HG02798 (cell line): ENCODE measurements around the gene STAT4.

Source experiments
- ATAC-seq: cut with Tn5 transposase; IDR thresholded peaks from one replicate; pipeline ENCODE4 v1.9.1; 2021; ENCODE audit warnings: mild to moderate bottlenecking; ENCODE audit not compliant: unreplicated experiment, poor library complexity

The STAT4 gene

GRCh38 chr2:191100216-191100615, 50.6 kb downstream of the STAT4 start:
- ATAC-seq: no peak

- ATAC-seq: no peak
Observed at GRCh38 chr2:191087311-191087710, 63.5 kb downstream of the STAT4 start.

GRCh38 chr2:191086706-191087105, 64.1 kb downstream of the STAT4 start:
- ATAC-seq: no peak

GRCh38 chr2:191083540-191083939, 67.3 kb downstream of the STAT4 start:
- ATAC-seq: no peak

- ATAC-seq: no peak
Observed at GRCh38 chr2:191082321-191082720, 68.5 kb downstream of the STAT4 start.

GRCh38 chr2:191081411-191082155, 69.2 kb downstream of the STAT4 start:
- no peak for ATAC-seq

- no peak for ATAC-seq
Observed at GRCh38 chr2:191078165-191078867, 72.5 kb downstream of the STAT4 start.

GRCh38 chr2:191070276-191070675, 80.5 kb downstream of the STAT4 start:
- ATAC-seq: no peak

- ATAC-seq: no peak
Observed at GRCh38 chr2:191069606-191070005, 81.2 kb downstream of the STAT4 start.

GRCh38 chr2:191066919-191067233, 83.9 kb downstream of the STAT4 start:
- no peak for ATAC-seq

- ATAC-seq: no peak
Observed at GRCh38 chr2:191066197-191066918, 84.4 kb downstream of the STAT4 start.

GRCh38 chr2:191065785-191066184, 85.0 kb downstream of the STAT4 start:
- no peak for ATAC-seq

- ATAC-seq: no peak
Observed at GRCh38 chr2:191064590-191064989, 86.2 kb downstream of the STAT4 start.

GRCh38 chr2:191063584-191063983, 87.2 kb downstream of the STAT4 start:
- ATAC-seq: no peak

- ATAC-seq: no peak
Observed at GRCh38 chr2:191061381-191061980, 89.3 kb downstream of the STAT4 start.

GRCh38 chr2:191059308-191059707, 91.5 kb downstream of the STAT4 start:
- ATAC-seq: no peak

- no peak for ATAC-seq
Observed at GRCh38 chr2:191056228-191056627, 94.6 kb downstream of the STAT4 start.

- ATAC-seq: no peak
Observed at GRCh38 chr2:191053256-191053655, 97.5 kb downstream of the STAT4 start.

- peak; percentile 47 for ATAC-seq
Observed at GRCh38 chr2:191051825-191052778, 98.7 kb downstream of the STAT4 start.

- ATAC-seq: no peak
Observed at GRCh38 chr2:191051177-191051576, 99.6 kb downstream of the STAT4 start.
